ENCODE results near the gene PHACTR1.

- TF ChIP-seq SUZ12 (IDR thresholded peaks at IDR 0.05) (no peak), SP1 (IDR thresholded peaks at IDR 0.05) (no peak), HDGF (IDR thresholded peaks at IDR 0.05; ENCODE audit: borderline replicate concordance) (no peak), FOXK2 (IDR thresholded peaks at IDR 0.05) (no peak), BHLHE40 (IDR thresholded peaks at IDR 0.05; ENCODE audit: borderline replicate concordance) (no peak)
Observed at GRCh38 chr6:12893036-12893435, 176.5 kb downstream of the PHACTR1 start.
